GM15510 (cell line): ENCODE measurements around the gene INF2.

Experiments
- POLR2A ChIP-seq: IDR thresholded peaks from 3 replicates; pipeline ENCODE4 v1.6.1; 2011; ENCODE audit warnings: borderline replicate concordance; ENCODE audit not compliant: insufficient read length; ENCODE audit errors: extremely low read depth

INF2 gene

GRCh38 chr14:104725772-104726548 lies 36.5 kb downstream of the INF2 start:
- no peak for TF ChIP-seq POLR2A

GRCh38 chr14:104726600-104727451 lies 37.4 kb downstream of the INF2 start:
- no peak for TF ChIP-seq POLR2A

DNA sequence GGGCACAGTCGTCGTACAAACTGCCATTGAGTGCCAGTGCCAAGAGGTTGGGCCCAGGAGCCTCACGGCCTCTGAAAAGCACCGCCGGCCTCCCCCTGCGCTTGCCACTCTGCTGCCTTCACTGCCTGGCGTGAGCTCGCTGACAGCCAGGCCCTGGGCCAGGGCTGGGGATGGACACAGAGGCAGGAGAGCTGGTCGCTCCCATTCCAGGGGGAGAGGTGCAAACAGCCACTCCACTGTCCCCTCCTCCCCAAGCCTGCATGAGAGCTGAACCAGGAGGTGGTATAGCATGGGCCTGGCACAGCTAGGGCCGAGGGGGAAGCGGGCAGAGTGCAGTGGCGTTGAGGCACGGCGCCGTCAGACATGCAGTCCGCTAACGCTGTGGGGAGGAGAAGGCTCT lies 39.2 kb downstream of the INF2 start:
- no peak for TF ChIP-seq POLR2A

GRCh38 chr14:104729835-104730181 lies 40.4 kb downstream of the INF2 start:
- no peak for TF ChIP-seq POLR2A

DNA sequence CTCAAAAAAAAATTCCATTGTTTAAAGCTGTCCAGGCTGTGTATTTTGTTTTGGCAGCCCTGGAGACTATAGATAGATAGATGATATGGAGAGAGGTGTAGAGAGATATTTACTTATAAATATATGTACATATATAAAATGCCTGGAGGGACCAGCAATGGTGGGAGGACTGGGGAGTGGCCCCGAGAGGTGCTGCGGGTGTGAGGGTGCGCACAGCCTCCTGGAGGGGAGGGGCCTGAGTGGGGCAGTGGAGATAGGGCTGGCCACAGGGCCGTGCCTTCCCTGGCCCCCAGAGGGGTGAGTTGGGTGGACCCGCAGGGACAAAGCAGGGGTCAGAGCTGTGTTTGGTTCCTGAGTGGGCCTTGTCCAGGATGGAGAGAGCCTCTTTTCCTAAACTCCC lies 41.1 kb downstream of the INF2 start:
- no peak for TF ChIP-seq POLR2A

GRCh38 chr14:104731320-104732294 lies 42.2 kb downstream of the INF2 start:
- no peak for TF ChIP-seq POLR2A

DNA sequence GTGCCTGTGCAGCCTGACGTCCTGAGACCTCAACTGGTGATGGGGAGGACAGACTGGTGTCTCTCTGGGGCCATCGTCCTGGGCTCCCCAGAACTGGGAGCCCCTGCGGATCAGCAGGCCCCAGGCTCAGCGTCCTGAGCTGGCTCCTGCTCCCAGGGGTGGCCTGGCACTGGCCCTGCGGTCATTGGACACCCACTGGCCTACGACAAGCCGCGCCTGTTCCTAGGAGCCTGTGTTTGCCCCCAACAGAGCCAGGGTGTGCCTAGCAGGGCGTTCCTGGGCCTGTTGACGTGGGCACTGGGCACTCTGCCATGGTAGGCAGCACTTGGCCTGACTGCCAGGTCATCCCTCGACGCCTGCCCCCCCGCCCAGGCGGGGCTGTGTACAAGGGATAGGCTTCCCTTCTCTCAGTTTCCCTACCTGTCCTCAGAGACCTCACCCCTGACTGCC lies 43.0 kb downstream of the INF2 start:
- no peak for TF ChIP-seq POLR2A

- no peak for TF ChIP-seq POLR2A
Measured at GRCh38 chr14:104732931-104733681, 43.7 kb downstream of the INF2 start.

DNA sequence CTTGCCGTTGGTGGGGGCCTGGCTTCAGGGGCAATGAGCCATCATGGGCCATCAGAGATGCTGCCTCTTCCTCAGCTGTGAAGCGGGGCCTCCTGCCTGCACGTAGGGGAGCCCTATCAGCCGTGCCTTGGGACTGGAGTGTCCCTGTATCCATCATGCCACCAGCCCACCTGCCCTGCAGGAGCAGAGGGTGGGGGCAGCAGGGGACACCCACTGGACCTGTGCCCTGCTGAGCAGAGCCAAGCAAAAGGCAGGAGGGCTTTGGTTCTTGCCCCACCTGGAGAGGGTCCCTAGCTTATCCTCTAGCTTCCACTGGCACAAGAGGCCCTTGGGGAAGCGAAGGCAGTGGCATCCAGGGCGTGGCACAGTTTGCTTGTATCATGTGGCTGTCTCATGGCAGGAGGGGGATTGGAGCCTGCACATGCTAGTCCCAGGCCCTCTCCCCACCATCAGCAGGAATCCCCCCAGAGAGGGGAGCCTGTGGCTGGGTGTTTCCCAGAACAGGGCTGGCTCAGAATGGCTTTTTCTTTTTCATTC lies 44.7 kb downstream of the INF2 start:
- no peak for TF ChIP-seq POLR2A

GRCh38 chr14:104734601-104734990 lies 45.2 kb downstream of the INF2 start:
- TF ChIP-seq POLR2A = no peak

GRCh38 chr14:104734991-104735779 lies 45.8 kb downstream of the INF2 start:
- no peak for TF ChIP-seq POLR2A

GRCh38 chr14:104735830-104736642 lies 46.6 kb downstream of the INF2 start:
- no peak for TF ChIP-seq POLR2A
